ENCODE results near the gene SPATA18.

SPATA18 gene

DNA sequence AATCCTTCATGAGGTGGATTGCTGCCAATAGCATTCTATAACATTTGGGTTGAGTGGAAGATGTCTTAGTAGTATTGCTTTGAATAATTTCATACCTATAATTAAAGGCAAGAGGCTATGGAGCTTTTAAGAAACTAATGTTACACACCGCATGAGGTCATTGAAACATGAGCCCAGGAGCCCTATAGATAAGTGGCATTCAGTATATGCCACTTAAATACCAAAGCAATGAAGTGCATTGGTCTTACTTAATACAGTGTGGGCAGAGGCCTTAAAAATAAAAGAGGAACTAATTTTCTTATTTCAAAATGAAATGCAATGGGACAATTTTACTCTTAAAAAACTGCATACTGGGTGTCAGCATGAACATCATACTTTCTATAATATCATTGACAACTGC, 47.5 kb downstream of the SPATA18 start:
- DNase-seq (ENCODE audit: low read depth), result no peak
- TF ChIP-seq, protein P1, sequence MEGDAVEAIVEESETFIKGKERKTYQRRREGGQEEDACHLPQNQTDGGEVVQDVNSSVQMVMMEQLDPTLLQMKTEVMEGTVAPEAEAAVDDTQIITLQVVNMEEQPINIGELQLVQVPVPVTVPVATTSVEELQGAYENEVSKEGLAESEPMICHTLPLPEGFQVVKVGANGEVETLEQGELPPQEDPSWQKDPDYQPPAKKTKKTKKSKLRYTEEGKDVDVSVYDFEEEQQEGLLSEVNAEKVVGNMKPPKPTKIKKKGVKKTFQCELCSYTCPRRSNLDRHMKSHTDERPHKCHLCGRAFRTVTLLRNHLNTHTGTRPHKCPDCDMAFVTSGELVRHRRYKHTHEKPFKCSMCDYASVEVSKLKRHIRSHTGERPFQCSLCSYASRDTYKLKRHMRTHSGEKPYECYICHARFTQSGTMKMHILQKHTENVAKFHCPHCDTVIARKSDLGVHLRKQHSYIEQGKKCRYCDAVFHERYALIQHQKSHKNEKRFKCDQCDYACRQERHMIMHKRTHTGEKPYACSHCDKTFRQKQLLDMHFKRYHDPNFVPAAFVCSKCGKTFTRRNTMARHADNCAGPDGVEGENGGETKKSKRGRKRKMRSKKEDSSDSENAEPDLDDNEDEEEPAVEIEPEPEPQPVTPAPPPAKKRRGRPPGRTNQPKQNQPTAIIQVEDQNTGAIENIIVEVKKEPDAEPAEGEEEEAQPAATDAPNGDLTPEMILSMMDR (IDR thresholded peaks at IDR 0.05; ENCODE audit: control insufficient read depth, insufficient read depth, low read depth, low read length, missing control alignments), result no peak
- no peak overlapping the region for H3K4me3 ChIP-seq (ENCODE audit: control insufficient read depth, low read depth, low read length)

DNA sequence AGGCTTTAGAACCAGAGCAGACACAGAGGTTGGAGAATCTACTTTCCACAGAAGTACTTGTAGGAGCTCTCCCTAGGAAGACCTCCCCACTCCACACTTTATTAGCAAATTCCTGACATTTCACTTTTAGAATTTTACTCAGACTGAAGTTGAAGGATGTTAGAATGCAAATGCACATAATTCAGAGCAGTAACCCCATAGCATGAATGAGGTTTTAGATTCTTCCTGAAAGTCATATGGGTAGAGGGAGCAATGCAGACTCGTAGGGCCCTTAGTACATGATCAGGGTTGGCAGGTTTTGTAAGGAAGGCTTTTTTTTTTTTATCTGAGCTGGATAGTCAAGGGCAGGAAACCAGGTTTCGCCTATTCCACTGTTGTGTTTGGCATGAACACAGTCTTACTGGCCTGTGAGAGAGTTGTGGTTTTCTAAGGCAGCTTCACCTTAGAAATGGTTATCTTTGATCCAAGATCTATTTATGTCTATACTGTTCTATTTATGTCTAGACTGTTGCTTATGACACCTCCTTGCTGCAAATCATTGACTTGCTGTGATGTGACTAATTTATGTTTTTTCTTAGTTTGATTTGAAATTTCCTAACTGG, 48.9 kb downstream of the SPATA18 start:
- no peak overlapping the region for H3K4me3 ChIP-seq (ENCODE audit: control insufficient read depth, low read depth, low read length)
- TF ChIP-seq, protein P1 (IDR thresholded peaks at IDR 0.05; ENCODE audit: control insufficient read depth, insufficient read depth, low read depth, low read length, missing control alignments), result no peak
- no peak for DNase-seq (ENCODE audit: low read depth)

DNA sequence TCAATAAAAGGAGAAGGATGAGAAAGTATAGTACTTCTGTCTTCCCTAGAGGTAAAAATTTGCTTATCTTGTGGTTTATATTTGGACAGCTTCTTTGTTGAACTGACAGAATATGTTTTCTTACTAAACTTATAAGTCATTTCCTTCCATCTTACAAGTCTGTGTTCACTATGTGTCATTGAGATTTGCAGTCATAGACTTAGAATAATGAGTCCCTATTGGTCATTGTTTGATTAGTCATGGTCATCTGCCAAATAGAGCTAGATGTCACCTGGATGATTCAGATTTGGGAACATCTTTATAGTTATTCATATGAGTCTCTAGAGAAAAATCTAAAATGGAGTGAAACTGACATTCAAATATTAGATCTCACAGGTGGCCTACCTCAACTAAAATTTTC, 51.5 kb downstream of the SPATA18 start:
- TF ChIP-seq, protein P1 (IDR thresholded peaks at IDR 0.05; ENCODE audit: control insufficient read depth, insufficient read depth, low read depth, low read length, missing control alignments), result no peak
- H3K4me3 ChIP-seq (ENCODE audit: control insufficient read depth, low read depth, low read length), result no peak overlapping the region
- DNase-seq (ENCODE audit: low read depth), result no peak

DNA sequence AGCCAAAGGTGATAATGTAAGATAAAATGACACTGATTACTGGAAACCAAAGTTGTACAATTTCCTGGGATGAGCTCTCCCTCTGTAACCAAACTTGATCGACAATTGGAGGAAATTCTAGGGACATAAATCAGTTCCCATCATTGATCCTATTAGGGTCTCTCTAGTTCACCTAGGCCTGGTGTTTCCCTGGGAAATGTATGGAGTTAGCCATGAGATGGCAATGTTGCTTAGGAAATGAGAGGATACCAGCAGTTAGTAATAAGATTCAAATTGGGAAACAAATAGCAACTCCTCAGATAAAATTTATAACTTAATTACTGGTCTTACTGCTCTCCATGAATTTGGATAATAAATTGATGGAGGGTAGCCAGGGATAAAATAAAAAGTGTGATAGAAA, 52.2 kb downstream of the SPATA18 start:
- TF ChIP-seq, protein P1 (IDR thresholded peaks at IDR 0.05; ENCODE audit: control insufficient read depth, insufficient read depth, low read depth, low read length, missing control alignments), result peak; percentile 50
- no peak for DNase-seq (ENCODE audit: low read depth)
- no peak overlapping the region for H3K4me3 ChIP-seq (ENCODE audit: control insufficient read depth, low read depth, low read length)

DNA sequence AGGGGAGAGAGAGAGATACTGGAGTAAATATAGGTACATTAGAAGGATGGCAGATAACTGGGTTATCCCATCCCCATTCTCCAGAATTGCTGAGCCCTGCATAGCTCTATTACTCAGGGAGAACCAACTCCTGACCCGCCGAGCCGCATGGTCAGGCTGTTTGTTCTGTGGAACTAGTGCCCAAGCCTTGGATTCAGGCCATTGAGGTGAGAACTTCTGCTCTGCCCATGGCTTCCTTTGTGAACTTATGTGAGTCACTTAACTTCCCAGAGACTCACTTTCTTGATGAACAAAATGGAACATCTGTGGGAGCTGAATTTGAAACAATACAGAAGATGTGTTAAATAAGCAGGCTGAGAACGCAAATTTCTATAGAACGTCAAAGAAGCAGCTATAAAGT, 54.2 kb downstream of the SPATA18 start:
- H3K4me3 ChIP-seq (ENCODE audit: control insufficient read depth, low read depth, low read length), result no peak overlapping the region
- DNase-seq (ENCODE audit: low read depth), result no peak
- TF ChIP-seq, protein P1 (IDR thresholded peaks at IDR 0.05; ENCODE audit: control insufficient read depth, insufficient read depth, low read depth, low read length, missing control alignments), result no peak

DNA sequence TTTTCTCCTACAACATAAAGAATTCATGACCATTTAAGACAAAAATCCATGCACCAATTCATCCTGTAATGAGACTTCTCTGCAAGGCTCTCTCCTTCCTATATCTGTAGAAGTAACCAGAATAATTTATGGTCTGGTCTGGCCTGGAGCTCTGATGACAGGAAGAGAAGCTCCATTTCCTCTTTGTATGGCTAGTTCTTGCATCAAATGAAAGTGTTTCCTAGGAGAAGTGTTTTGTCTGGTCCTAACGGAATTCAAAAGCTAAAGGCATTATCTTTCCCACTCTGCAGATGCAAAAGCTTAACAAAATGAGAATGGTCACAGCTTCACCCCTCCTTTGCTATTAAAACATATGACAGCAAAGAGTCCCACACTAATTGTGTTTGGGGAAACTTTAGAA, 55.1 kb downstream of the SPATA18 start:
- DNase-seq (ENCODE audit: low read depth), result no peak
- no peak overlapping the region for H3K4me3 ChIP-seq (ENCODE audit: control insufficient read depth, low read depth, low read length)
- TF ChIP-seq, protein P1 (IDR thresholded peaks at IDR 0.05; ENCODE audit: control insufficient read depth, insufficient read depth, low read depth, low read length, missing control alignments), result no peak

DNA sequence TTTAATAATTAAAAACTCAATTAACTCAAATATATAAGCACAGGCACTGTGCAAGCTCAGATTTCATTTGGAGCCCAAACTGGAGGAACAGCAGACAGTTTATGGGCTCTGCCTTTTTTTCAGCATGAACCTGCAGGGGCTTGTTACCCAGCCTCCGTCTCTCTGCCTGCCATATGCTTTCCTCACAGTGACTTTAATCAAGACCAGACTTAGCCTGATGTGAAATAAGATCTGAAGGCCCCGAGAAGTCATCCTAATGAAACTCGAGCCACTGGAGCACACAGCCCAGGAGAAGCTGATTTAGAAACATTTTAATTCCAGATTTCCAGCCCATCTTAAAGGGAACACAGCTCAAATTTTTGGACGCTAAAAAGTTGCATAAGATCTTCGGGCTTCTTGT, 55.6 kb downstream of the SPATA18 start:
- TF ChIP-seq, protein P1 (IDR thresholded peaks at IDR 0.05; ENCODE audit: control insufficient read depth, insufficient read depth, low read depth, low read length, missing control alignments), result no peak
- peak; percentile 78 for DNase-seq (ENCODE audit: low read depth)
- H3K4me3 ChIP-seq (ENCODE audit: control insufficient read depth, low read depth, low read length), result no peak overlapping the region

Measured in AG09309 (cell line).